HG03159 (cell line): ENCODE measurements around the gene SORCS1.

Source experiments
- ATAC-seq: cut with Tn5 transposase; IDR thresholded peaks from one replicate; pipeline ENCODE4 v1.9.1; 2021; ENCODE audit warnings: mild to moderate bottlenecking, moderate library complexity; ENCODE audit not compliant: unreplicated experiment

Gene SORCS1

DNA sequence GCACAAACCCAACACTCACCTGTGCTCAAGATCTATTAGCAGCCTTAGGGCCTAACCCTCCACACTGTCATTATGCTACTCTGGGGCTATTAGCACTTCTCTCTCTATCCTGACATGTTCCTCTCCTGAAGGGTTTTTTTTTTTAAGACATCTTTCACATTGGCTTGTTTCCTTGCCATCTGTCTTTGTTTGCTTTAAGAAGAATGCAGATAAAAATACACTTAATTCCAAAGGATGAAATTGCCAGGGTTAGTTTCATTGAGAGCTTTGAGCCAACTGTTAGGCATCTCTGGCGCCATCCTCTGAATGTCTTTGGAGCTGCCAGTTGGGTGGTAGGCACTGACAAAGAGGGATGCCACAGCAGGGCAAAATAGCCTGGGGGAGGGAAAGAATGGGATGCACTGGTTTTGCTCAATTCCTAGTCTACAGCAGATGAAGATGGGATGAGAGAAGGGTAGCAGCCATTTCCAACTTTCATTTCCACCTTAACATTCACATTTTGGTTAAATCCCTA, 399.2 kb downstream of the SORCS1 start:
- ATAC-seq, result no peak

DNA sequence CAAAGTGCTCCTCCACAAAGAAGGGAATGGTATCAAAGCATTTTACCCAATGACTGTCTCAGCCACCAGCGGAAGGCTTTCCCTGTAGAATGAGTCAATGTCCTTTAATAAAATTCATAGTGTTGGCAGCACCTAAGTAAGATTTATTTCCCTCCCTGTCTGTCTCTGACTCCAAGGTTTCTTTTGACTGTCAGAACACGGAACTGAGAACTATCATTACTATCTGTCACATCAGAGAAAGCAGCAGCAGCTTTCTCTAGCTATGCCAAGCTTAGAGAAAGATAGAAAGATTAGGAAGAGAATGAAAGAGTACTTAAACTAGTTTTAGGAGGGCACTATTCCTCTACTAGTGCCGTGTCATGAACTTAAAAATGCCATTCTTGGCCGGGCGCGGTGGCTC, 400.1 kb downstream of the SORCS1 start:
- no peak for ATAC-seq

DNA sequence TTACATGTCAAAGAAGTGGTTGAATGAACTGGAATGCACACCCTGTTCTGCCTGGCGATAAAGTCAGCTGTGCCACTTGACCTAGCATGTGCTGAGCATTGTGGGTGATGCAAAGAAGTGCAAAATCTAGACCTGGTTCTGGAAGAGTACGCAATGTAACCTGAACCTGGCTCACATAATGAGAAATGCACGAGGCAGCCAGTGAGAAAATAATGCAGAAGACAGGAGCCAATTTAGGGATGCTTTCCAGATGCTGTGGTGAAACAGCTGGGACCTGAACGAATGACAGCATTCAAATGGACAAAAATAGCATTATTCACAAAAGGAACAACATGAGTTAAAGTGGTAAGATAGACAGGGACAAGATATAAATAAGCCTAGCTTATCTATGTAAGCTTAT, 402.6 kb downstream of the SORCS1 start:
- no peak for ATAC-seq

DNA sequence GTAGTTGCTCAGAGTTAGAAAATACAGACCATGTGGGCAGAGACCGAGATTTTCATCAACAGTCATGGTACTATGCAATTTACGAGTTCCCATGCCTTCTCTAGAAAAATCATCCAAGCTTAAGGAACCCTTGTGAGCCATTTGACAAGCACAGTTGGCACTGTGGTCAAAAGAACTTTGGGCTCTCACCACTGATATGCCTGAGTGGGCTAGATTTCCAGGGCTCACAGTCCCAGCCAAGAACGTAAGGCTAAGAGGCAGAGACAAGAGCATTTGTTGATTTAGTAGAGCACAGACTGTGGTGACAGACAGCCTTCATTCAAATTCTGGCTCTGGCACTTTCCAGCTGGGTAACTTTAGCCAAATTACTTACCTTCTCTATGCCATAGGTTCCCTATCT, 407.0 kb downstream of the SORCS1 start:
- ATAC-seq, result no peak

DNA sequence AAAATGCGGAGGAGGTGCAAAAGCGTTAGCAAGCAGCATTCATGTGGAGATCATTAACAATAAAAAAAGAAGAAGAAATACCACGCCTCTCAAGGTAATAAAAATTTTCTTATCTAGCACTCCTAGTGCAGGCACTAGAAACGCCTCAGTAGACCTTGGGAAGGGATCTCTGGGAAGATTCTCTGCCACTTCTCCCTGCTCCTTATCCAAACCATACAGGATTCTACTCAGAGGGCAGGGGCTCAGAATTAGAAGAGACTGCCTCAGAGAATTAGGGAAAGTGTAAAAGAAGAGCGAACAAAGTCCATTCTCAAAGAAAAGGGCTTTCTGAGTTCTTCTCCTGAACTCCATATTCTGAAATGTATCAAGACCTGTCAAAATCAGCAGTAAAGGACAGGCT, 413.4 kb downstream of the SORCS1 start:
- no peak for ATAC-seq

DNA sequence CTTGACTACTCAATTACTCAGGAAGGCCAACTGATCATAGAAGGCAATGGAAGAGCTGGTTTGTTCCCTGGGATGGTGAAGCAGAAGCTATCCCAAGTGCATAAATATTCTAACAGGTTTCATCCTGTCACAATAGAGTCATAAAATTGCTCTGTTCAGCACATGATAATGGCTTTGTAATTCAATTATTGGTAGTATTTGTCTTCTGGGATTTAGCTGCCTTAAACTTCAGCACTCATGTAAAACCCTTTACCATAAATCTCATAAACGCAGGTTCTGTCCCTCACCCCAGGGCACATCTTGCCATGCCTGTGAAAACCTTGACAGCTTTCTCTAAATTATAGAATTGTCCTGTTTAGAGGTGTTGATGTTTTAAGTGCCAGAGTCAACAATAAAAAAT, 417.6 kb downstream of the SORCS1 start:
- no peak for ATAC-seq

DNA sequence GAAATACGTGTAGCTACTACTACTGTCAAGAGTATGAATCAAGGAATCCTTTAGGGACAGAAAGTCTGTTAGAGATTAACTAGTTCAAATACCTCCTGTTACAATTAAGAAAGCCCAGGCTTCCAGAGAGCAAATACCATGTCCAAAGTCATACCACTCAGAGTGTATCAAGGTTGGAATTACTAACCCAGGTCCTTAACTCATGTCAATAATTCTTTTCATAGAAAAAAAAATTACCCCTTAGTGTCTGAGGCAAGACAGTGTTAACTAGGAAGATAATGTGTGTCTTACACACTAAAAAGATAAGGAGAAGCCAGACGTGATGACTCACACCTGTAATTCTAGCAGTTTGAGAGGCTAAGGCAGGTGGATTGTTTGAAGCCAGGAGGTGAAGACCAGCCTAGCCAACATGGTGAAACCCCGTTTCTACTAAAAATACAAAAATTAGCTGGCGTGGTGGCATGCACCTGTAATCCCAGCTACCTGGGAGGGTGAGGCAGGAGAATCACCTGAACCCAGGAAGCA, 423.4 kb downstream of the SORCS1 start:
- no peak for ATAC-seq

DNA sequence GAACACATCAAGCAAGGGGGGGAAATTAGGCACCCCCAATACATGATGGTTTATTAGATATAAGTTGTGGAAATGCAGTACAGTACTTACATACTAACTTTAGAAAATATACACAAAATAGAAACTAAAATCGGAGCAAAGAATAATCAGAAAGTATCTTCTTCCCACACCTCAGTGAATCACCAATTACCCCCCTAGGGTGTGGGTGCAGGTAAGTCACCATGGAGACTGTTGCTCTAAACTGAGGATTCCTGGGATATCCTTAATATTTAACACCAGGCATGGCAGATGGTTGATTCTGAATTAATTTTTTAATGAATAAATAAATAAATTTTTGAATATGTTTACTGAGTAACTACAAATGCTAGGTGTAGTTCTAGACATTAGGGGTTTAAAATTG, 424.4 kb downstream of the SORCS1 start:
- no peak for ATAC-seq

DNA sequence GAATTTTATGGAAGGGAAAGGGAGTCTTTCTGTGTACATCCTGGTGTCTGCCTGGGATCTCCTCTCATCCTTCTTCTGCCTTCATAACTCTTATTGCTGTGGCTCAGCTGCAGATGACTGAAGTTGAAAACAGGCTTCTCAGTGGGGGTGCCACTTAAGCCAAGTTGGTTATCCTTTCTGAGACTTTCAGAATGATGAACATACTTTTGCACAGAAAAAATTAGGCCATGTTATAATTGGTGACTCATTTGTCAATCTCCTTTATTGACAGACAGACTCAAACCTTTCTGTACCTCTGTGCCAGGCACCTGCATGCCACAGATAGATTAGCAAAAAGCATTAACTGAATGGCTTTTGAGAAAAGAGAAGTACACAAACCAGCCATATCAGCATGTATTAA, 430.3 kb downstream of the SORCS1 start:
- no peak for ATAC-seq

DNA sequence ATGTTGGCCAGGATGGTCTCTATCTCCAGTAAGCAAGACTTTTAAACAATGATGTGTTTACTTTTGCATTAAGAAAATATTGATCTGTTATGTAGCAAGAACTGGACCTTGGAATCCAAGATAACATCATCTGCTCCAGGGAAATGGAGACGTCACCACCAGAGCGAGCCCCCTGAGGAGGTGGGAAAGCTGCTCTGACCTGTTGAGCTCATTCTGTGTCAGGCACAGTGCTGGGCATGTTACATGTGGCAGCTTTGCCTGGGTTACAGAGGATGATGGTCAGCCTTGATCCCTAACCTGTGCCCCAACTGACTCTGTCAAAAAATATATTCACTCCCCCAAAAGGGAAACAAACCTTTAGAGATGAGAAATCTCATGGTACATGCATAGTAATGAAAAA, 436.3 kb downstream of the SORCS1 start:
- no peak for ATAC-seq

DNA sequence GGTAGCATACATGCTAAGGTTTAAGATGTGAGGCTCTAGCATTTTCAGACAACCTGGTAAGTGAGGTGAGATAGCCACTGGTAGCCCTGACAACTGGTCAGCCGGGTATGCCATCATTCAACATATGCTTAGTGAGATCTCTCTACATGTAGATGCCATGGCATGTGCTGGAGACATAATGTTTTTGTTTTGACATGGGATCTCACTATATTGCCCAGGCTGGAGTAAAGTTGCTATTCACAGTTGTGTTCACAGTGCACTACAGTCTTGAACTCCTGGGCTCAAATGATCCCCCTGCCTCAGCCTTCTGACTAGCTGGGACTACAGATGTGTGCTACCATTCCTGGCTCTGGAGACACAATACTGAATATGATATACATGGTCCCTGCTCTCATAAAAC, 437.3 kb downstream of the SORCS1 start:
- no peak for ATAC-seq

DNA sequence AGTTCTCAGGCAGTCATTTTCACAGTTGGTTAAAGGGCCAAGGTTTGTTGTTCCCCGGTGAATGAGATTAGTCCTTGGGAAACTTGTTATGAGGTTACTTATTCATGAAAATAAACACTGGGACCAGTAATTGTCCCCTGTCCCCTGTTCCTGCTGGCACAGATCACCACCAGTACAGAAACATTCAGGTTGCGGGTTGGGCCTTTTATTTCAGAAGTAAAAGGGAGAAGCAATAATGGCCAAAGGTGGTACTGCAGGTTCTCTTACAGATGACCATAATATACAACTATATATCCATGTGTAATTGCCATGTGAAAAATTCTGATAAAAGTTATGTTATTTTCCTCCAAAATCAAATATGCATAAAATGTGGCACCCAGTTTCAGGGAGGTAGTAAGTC, 442.0 kb downstream of the SORCS1 start:
- no peak for ATAC-seq

DNA sequence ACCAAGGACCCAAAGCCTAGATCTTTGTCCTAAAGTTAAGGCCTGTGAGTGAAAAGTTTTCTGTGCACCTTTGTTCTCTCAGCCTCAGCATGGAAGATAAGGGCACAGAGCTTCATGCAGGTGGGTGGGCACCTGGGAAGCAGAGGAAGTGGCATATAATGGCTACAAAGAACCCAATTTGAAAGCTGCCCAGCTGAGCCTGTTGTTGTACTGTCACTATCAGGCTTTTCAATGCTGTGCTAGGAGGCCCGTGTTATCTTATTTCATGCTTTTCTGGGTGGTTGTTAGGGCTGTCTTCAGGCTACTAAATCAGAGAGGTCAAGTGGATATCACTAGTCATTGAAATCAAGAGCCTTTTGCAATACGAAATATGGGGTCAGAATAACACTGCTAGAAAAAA, 443.8 kb downstream of the SORCS1 start:
- ATAC-seq, result no peak

DNA sequence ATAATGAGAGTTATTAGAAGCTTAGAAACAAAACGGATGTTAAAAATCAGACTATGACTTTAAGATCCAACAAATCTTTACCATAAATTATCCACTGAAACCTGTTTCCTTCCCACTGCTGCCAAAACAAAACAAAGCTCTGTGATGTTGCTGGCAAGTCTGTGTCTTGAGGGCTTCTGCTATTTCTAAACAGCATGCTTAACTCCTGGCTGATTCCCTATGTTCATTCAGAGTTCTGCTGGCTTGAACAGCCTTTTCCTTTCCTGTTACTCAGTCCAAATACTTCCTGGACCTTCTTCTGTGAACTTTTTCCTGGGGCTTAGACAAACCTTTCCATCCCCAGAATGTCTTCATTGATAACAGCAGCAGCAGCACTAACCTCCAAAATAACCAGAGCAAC, 448.1 kb downstream of the SORCS1 start:
- ATAC-seq, result no peak

DNA sequence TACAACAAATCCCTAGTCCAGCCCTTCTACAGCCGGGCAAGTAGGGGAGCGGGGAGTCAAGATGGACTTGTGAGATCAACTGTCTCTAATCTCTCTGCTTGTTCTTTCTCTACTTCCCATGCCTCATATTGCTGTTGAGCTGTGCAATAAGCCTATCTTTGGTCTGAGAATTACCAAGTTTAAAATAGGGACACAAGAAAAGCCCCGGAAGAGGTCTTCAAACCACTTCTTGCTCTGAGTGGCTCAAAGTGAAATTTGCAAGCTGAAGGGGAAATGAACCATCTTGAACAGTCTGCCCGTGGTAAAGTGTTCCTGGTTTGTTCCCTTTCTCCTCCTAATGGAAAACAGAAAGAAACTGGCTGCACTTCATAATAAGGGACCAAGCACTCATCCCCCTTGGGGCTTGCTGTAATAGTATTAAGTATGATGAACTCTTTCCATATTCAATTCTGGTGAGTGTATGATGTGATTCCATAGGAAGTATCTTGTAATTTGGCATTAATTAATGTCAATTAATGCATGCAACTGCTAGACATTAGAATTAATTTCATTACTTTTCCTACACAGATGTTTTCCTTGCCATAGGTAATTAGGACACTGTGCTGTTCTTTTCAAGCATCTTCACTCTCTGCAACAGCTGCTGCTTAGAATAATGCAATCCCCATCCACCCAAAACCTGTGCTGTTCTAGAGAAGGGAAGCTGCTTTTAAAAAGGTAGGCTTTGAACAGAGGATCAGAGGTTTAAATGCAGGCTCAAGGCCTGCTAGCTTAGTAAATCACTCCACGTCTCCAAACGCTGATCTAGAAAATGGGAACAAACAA, 449.6 kb downstream of the SORCS1 start:
- ATAC-seq, result no peak

DNA sequence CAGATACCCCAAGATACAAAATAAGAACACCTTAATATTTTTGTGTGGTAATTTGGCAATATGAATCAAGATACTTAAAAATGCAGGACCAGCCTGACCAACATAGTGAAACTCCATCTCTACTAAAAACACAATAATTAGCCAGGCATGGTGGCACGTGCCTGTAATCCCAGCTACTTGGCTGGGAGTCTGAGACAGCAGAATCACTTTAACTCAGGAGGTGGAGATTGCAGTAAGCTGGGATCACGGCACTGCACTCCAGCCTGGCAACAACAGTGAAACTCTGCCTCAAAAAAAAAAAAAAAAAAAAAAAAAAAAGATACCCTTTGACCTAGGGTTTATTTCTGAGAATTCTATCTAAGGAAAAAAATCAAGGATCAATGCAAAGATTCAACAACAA, 450.7 kb downstream of the SORCS1 start:
- no peak for ATAC-seq

DNA sequence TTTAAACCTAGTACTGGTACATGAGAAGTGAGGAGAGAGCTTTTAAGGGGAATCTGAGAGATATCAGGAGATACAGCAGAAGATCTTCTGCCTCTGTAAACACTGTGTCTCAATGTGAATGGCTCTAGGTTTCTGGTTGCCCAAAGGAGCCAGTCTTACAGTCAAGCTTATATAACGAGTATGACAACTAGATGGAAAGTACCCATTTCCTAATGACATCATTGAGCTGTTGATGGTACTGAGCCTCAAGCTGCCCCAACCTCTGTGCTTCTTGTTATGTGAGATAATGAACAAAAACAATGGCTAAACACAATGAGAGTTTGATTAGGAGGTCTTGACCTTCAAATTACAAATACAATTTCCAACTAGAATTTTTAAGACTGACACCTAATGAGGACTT, 451.5 kb downstream of the SORCS1 start:
- peak; percentile 52 for ATAC-seq

DNA sequence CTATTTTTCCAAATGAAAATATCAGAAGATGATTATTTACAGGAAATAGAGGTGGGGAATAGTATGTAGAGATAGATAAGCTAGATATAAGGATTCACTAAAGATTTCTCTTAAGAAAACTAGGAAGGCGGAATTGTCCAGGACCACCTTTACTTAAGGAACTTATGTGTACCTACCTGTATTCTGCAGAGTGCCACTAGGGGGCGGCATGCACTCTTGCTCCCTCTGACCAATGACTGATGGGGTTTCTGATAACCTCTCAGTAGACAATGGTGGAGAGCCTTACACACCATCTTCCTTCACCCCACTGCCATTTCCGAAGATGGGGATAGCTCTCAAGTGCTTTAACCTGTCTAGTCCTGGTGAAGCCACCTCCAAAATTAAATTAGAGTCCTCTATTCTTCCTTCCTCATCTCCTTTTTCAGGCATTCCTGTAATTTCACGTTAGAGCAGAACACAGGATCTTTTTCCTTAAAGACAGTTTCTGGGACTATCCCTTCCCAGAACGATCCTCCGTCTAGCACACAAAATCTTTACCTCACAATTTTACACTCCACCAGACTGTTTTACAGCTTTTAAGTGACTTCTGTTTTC, 453.1 kb downstream of the SORCS1 start:
- peak; percentile 80 for ATAC-seq

DNA sequence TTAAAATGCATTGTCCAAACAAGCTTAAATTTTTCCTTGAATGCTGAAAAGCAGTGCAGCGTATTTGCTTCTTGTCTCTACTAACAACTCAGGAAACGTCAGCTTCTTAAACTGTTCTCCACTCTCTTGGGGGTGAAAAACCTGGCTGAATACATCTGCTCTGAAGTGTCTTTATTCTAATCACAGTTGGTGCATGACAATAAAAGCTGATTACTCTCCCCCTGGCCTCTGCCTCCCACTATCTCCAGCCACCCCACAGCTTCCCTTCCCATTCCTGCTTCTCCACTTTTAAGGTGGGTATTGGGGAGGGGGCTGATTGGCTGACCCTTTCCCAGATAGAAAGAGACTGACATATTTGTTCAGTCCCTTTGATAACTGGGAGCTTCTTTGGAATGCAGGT, 456.0 kb downstream of the SORCS1 start:
- ATAC-seq, result no peak

DNA sequence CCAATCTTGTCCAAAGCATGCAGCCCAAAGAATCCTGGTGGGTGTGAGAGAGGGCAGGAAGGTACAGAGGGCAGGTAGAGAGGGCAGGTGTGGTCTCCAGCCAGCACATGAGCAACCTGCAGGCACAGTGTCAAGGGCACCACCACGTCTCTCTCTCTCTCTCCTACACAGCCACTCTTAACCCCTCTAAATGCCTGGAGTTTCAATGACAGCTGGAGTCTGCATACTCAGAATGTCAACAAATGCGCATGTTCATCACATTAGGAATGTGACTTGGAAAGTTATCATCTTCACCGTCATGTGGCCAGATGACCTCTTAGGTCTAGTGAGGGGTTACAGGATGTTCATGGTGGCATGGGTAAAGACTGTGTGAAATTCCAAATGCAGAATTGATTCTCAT, 456.8 kb downstream of the SORCS1 start:
- ATAC-seq, result no peak

DNA sequence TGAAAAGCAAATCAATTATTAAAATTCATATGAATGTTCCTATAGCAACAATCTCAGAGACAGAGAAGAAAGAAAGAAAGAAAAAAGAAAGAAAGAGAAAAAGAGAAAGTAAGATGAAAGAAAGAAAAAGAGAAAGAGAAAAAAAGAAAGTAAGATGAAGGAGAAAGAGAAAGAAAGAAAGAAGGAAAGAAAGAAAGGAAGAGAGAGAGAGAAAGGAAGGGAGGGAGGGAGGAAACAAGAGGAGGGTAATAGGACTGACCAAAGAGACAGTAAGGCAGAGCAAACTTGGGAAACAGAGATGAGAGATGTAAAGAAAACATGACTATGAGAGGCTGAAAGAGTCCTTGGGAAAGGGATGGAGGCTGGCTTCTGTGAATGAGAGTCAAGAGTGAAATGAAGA, 458.4 kb downstream of the SORCS1 start:
- no peak for ATAC-seq

DNA sequence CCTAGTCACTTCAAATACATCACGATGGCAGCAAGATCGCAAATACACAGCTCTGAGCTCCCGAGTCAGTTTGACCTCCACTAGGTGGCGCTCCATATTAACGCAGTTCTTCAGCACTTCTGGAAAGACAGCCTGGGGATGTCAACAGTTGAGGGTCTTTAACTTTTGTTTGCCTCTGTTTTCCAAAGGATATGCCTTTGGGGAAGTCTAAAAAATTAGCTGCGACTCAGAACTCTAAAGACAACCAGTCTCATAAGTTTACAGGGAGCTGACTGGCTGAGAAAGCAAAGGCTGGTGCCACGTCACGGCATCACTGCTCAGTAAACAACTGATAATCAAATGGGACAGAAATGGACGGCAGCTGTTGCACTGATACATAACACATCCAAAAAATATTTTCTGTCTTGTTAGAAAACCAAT, 458.8 kb downstream of the SORCS1 start:
- ATAC-seq, result peak; percentile 84
